GM19467 (cell line): Measurements from ENCODE around the gene SETD5.

Experiments used
- ATAC-seq: cut with Tn5 transposase; IDR thresholded peaks from one replicate; pipeline ENCODE4 v1.9.1; 2021; ENCODE audit warnings: mild to moderate bottlenecking, moderate library complexity; ENCODE audit not compliant: unreplicated experiment

The SETD5 gene

DNA sequence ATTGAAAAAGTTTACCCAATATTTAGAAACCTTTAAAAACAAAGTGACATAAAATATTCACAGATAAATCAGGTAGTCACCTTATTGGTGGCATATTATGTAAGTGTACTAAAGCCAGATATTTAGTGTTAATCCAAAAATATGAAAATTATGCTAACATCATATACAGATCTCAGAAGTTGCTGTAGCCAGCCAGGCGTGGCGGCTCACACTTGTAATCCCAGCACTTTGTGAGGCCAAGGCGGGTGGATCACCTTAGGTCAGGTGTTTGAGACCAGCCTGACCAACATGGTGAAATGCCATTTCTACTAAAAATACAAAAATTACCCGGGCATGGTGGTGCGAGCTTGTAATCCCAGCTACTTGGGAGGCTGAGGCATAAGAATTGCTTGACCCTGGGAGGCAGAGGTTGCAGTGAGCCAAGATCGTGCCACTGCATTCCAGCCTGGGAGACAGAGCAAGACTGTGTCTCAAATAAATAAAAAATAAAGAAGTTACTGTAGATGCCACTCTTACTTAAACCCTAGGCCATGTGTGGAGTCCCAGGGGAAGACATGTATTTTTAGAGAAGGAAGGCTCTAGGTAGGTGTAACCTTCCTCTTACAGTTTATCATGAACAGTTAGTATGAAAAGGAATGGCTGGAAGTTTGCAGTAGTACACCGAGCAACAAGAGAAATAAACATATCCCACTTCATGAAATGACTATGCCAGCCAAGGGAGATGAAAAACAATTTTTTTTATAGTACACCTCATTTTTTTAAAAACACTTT, 9.6 kb downstream of the SETD5 start:
- no peak for ATAC-seq

GRCh38 chr3:9408061-9408460, 10.6 kb downstream of the SETD5 start:
- no peak for ATAC-seq

DNA sequence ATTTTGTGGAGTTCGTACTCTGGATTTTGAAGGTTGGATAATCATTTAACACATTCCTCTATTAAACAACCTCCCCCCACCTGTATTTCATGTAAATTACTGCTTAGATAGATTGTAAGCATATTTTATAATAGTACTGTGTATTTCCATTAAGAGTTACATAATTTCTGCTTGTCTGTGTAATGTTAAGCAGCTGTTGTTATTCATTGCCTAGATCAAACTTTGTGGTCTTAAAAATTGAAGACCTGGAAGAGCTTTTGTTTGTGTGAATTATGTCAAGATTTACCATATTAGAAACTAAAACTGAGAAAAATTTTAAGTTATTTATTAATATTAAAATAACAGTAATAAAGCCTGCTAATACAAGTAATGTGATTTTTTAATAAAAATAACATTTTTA, 11.1 kb downstream of the SETD5 start:
- no peak for ATAC-seq

DNA sequence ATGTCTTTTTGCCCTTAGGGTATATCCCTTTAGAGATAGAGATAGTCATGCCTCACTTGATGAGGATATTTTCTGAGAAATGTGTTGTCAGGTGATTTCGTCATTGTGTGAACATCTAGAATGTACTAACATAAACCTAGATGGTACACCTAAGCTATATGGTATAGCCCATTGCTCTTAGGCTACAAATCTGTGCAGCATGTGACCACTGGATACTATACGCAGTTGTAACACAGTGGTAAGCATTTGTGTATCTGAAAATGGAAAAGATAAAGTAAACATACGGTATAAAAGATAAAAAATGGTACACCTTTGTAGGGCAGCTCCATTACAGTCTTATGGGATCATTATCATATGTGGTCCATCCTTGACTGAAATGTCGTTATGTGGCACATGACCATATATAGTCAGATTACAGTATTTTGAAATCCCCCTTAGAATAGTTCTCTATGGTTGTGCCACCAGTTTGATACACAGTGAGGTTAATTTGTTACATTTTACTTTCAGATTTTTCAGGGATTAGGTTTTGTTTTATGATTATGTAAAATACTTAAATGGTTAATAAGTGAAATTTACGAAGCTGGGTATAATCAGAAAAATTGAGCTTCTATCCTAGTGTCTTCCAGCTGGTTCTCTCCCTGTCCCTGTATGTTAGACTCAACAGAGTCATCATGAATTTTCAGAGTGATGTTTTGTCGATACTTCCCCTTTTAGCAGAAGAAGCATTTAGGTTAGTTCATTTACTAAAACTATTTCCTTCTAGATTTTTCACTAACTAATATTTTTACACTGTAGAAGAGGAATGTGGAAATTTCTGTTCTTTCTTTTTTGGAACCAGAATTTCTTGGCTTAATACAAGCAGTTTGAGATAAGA, 12.8 kb downstream of the SETD5 start:
- ATAC-seq = no peak

GRCh38 chr3:9411302-9411701, 13.9 kb downstream of the SETD5 start:
- no peak for ATAC-seq

DNA sequence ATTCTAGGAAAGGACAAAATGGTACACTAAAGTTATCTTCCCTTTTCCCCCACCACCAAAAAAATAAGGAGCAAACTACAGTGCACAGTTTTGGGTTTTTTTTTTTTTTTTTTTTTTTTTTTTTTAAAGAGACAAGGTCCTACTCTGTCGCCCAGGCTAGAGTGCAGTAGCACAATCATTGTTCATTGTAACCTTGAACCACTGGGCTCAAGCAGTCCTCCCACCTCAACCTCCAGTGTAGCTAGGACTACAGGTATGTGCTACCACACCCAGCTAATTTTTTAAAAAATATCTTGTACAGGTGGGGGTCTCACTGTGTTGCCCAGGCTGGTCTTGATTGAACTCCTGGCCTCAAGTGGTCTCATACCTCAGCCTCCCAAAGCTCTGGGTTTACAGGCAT, 14.9 kb downstream of the SETD5 start:
- no peak for ATAC-seq

GRCh38 chr3:9414826-9415225, 17.4 kb downstream of the SETD5 start:
- no peak for ATAC-seq

DNA sequence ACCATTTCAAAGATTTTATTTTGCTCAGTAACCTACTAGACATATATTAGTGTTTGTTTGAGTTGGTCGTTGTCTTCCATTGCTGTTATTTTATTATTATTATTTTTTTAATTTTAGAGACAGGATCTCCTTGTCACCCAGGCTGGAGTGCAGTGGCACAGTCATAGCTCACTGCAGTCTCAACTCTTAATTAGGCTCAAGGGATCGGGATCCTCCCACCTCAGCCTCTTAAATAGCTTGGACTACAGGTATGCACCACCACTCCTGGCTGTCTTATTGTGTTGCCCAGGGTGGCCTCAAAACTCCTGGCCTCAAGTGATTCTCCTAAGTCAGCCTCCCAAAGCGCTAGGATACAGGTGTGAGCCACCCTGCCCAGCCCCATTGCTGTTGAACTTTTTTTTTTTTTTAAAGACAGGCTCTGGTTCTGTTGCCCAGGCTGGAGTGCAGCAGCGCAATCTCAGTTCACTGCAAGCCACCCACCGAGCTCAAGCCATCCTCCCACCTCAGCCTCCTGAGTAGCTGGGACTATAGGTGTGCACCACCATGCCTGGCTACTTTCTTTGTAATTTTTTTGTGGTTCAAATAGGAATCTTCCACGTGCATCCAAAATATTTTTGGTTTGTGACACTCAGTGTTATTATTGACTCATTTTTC, 18.2 kb downstream of the SETD5 start:
- no peak for ATAC-seq

DNA sequence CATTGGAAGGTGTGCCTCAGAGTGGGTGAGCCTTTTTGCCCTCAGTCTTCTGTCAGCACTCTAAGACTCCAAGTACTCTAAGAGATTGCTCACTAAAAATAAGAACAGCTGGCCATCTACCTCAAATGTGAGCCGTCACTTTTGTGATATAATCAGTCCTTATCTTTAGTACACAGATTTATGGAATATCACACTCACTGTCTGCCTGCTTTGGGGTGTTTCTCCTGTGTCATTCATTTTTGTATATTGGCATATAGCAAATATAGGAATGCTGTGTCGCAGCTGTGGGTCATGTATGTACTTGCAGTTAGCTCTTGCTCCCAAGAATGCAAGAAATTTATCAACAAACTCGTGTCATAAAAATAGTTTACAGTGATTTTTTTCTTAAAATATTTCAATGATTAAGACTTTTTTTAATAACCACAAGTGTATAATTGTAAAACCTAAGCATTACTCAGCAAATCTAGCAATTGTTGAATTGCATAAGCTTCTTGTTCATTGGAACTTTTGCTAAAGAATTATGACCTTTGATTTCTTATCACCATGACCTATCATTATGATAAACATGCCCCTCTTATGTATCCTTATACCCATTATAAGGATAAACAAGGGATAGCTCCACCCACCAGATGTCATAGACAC, 18.8 kb downstream of the SETD5 start:
- no peak for ATAC-seq

DNA sequence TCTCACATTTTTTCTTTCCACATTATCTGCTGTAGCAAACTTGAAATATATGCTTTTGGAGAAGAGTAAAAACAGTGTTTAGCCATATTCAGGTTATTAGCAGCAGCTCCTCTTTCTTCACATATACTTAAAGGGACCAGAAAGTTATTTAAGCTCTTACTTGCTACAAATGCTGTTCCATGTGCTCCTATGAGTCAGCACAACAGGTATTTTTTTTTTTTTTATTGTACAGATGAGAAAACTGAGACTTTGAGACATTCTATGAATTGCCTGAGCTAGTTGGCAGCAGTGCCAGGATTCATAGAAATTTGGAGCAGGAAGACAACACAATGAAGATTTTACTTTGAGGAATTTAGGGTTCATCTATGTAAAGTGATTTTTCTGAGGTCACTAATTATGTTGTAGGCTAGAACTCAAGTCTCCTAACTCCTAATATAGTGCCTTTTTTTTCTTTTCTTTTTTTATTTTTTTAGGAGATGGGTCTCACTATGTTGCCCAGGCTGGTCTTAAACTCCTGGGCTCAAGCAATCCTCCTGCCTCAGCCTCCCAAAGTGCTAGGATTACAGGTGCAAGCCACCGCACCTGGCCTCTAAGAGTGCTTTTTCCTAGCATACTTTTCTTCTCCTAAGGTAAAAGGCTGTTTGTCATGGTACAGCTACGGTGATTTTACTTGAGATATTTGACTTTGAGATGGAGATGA, 23.6 kb downstream of the SETD5 start:
- no peak for ATAC-seq

- no peak for ATAC-seq
These were observed 25.5 kb downstream of the SETD5 start for GRCh38 chr3:9422712-9423424.

- no peak for ATAC-seq
These were observed 31.0 kb downstream of the SETD5 start for GRCh38 chr3:9428411-9428810.

- no peak for ATAC-seq
These were observed 33.3 kb downstream of the SETD5 start for GRCh38 chr3:9430733-9431132.

GRCh38 chr3:9433627-9434521, 36.5 kb downstream of the SETD5 start:
- no peak for ATAC-seq

- ATAC-seq = no peak
These were observed 37.9 kb downstream of the SETD5 start for GRCh38 chr3:9435316-9435715.

DNA sequence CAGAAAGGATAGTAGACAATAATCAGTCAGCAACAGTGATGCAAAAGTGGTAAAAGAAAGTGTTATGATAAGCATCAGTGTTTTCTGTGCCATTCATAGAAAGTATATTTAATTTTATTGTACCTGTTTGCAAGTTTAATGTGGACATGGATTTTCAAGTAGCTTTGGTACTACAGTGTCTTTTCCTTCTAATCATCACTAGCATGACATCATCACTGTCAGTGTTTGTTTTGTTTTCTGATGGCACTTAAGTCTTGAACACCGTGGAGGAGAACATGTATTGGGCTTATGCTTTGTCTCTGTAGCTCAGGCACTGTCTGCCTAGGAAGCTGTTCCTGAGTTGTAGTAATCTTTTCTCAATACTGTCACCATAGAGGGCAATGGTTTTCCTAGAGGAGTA, 41.9 kb downstream of the SETD5 start:
- no peak for ATAC-seq

GRCh38 chr3:9441501-9442221, 44.2 kb downstream of the SETD5 start:
- ATAC-seq = no peak

- ATAC-seq = no peak
These were observed 50.7 kb downstream of the SETD5 start for GRCh38 chr3:9448071-9448470.
